Activated naive CD8-positive, alpha-beta T cell treated with anti-CD3 and anti-CD28 coated beads, Interleukin-2, amount 50 U/mL, for 24 hours (primary cell): ENCODE measurements around the gene DHRS2.

Source experiments
- ATAC-seq: fragments of 150-1000 bp; cut with Tn5 transposase; one replicate; pipeline ENCODE4 v1.10.0; 2021
- DNase-seq: peaks from one replicate; pipeline ENCODE4 v3.0.0; 2021
- H3K27ac Mint-ChIP-seq: one replicate; pipeline ENCODE4 v1.8.0; 2021; ENCODE audit warnings: mild to moderate bottlenecking, mixed read lengths
- H3K27me3 Mint-ChIP-seq: one replicate; pipeline ENCODE4 v1.8.0; 2021; ENCODE audit warnings: mixed read lengths
- H3K36me3 Mint-ChIP-seq: one replicate; pipeline ENCODE4 v1.8.0; 2021; ENCODE audit warnings: low read depth, mixed read lengths
- H3K4me1 Mint-ChIP-seq: one replicate; pipeline ENCODE4 v1.8.0; 2021; ENCODE audit warnings: mixed read lengths
- H3K4me3 Mint-ChIP-seq: one replicate; pipeline ENCODE4 v1.8.0; 2021; ENCODE audit warnings: mild to moderate bottlenecking, moderate library complexity, mixed read lengths
- H3K9me3 Mint-ChIP-seq: one replicate; pipeline ENCODE4 v1.8.0; 2021; ENCODE audit warnings: mixed read lengths

The DHRS2 gene

GRCh38 chr14:23621932-23622730 is 14.0 kb upstream of the DHRS2 start:
- no peak for ATAC-seq
- Mint-ChIP-seq H3K4me3 (no peak overlapping the region), H3K36me3 (peaks cover 3% of the 10 kb centered on the region), H3K9me3 (peaks cover 14% of the 10 kb centered on the region), H3K27ac (no peak overlapping the region), H3K27me3 (peaks cover 6% of the 10 kb centered on the region), H3K4me1 (peaks cover 11% of the 10 kb centered on the region)
- DNase-seq: no peak

- Mint-ChIP-seq H3K9me3 (peaks cover 14% of the 10 kb centered on the region), H3K36me3 (peaks cover 3% of the 10 kb centered on the region), H3K27ac (no peak overlapping the region), H3K27me3 (peaks cover 6% of the 10 kb centered on the region), H3K4me1 (peaks cover 11% of the 10 kb centered on the region), H3K4me3 (no peak overlapping the region)
- no peak for DNase-seq
- no peak for ATAC-seq
Observed at GRCh38 chr14:23622990-23623389, 13.2 kb upstream of the DHRS2 start.

GRCh38 chr14:23623962-23624361 is 12.2 kb upstream of the DHRS2 start:
- no peak for DNase-seq
- Mint-ChIP-seq H3K4me1 (peaks cover 3% of the 10 kb centered on the region), H3K36me3 (peaks cover 3% of the 10 kb centered on the region), H3K27ac (no peak overlapping the region), H3K4me3 (no peak overlapping the region), H3K9me3 (peaks cover 14% of the 10 kb centered on the region), H3K27me3 (peaks cover 6% of the 10 kb centered on the region)
- ATAC-seq: no peak

GRCh38 chr14:23624830-23625404 is 11.2 kb upstream of the DHRS2 start:
- H3K9me3 Mint-ChIP-seq: peaks cover 14% of the 10 kb centered on the region
- DNase-seq (no peak), ATAC-seq (no peak)
- H3K36me3 Mint-ChIP-seq: peaks cover 3% of the 10 kb centered on the region
- H3K27ac Mint-ChIP-seq: no peak overlapping the region
- no peaks in the 10 kb centered on the region for H3K4me1 Mint-ChIP-seq
- H3K4me3 Mint-ChIP-seq: no peak overlapping the region
- H3K27me3 Mint-ChIP-seq: peaks cover 6% of the 10 kb centered on the region

GRCh38 chr14:23626946-23627345 is 9.2 kb upstream of the DHRS2 start:
- no peak for DNase-seq
- H3K27ac Mint-ChIP-seq: no peak overlapping the region

GRCh38 chr14:23627961-23628360 is 8.2 kb upstream of the DHRS2 start:
- H3K9me3 Mint-ChIP-seq: peaks cover 14% of the 10 kb centered on the region
- DNase-seq (no peak), ATAC-seq (no peak)
- peaks cover 3% of the 10 kb centered on the region for H3K36me3 Mint-ChIP-seq
- no peak overlapping the region for H3K27ac Mint-ChIP-seq
- peaks cover 5% of the 10 kb centered on the region for H3K4me1 Mint-ChIP-seq
- H3K4me3 Mint-ChIP-seq: no peak overlapping the region
- peaks cover 6% of the 10 kb centered on the region for H3K27me3 Mint-ChIP-seq

More at GRCh38 chr14:23626946-23627345, 9.2 kb upstream of the DHRS2 start:
- Mint-ChIP-seq H3K4me3 (no peak overlapping the region), H3K27me3 (peaks cover 6% of the 10 kb centered on the region), H3K9me3 (peaks cover 14% of the 10 kb centered on the region), H3K4me1 (peaks cover under 1% of the 10 kb centered on the region), H3K36me3 (peaks cover 3% of the 10 kb centered on the region)
- ATAC-seq: no peak

- Mint-ChIP-seq H3K4me3 (no peak overlapping the region), H3K27me3 (peaks cover 6% of the 10 kb centered on the region), H3K36me3 (peaks cover 3% of the 10 kb centered on the region), H3K27ac (no peak overlapping the region), H3K4me1 (peaks cover 5% of the 10 kb centered on the region), H3K9me3 (peaks cover 13% of the 10 kb centered on the region)
- DNase-seq (no peak), ATAC-seq (no peak)
Observed at GRCh38 chr14:23629204-23629603, 7.0 kb upstream of the DHRS2 start.

- Mint-ChIP-seq H3K27me3 (no peaks in the 10 kb centered on the region), H3K27ac (no peak overlapping the region), H3K4me3 (no peak overlapping the region), H3K4me1 (peaks cover 5% of the 10 kb centered on the region), H3K9me3 (peaks cover 6% of the 10 kb centered on the region), H3K36me3 (peaks cover 1% of the 10 kb centered on the region)
- DNase-seq (no peak), ATAC-seq (peak; percentile 9)
Observed at GRCh38 chr14:23629832-23630396, 6.2 kb upstream of the DHRS2 start.

- ATAC-seq: no peak
- no peak overlapping the region for H3K4me3 Mint-ChIP-seq
- no peak overlapping the region for H3K27ac Mint-ChIP-seq
- DNase-seq: no peak
- H3K9me3 Mint-ChIP-seq: no peaks in the 10 kb centered on the region
- peaks cover 5% of the 10 kb centered on the region for H3K4me1 Mint-ChIP-seq
- H3K36me3 Mint-ChIP-seq: peaks cover 1% of the 10 kb centered on the region
- H3K27me3 Mint-ChIP-seq: no peaks in the 10 kb centered on the region
Observed at GRCh38 chr14:23630687-23631086, 5.5 kb upstream of the DHRS2 start.

GRCh38 chr14:23631234-23631633 is 4.9 kb upstream of the DHRS2 start:
- Mint-ChIP-seq H3K4me3 (no peak overlapping the region), H3K27me3 (no peaks in the 10 kb centered on the region), H3K36me3 (no peaks in the 10 kb centered on the region), H3K9me3 (no peaks in the 10 kb centered on the region), H3K27ac (no peak overlapping the region), H3K4me1 (peaks cover 5% of the 10 kb centered on the region)
- DNase-seq (no peak), ATAC-seq (no peak)

GRCh38 chr14:23631702-23632460 is 4.3 kb upstream of the DHRS2 start:
- Mint-ChIP-seq H3K27me3 (no peaks in the 10 kb centered on the region), H3K9me3 (no peaks in the 10 kb centered on the region), H3K4me3 (peak overlapping the region; percentile 55), H3K27ac (no peak overlapping the region), H3K4me1 (peaks cover 5% of the 10 kb centered on the region), H3K36me3 (no peaks in the 10 kb centered on the region)
- peak; percentile 77 for DNase-seq
- ATAC-seq: peak; percentile 70

GRCh38 chr14:23632461-23633159 is 3.6 kb upstream of the DHRS2 start:
- no peaks in the 10 kb centered on the region for H3K27me3 Mint-ChIP-seq
- ATAC-seq: no peak
- no peak overlapping the region for H3K27ac Mint-ChIP-seq
- H3K4me3 Mint-ChIP-seq: peak overlapping the region; percentile 55
- DNase-seq: no peak
- H3K4me1 Mint-ChIP-seq: peaks cover 5% of the 10 kb centered on the region
- no peaks in the 10 kb centered on the region for H3K36me3 Mint-ChIP-seq
- H3K9me3 Mint-ChIP-seq: no peaks in the 10 kb centered on the region

GRCh38 chr14:23633160-23633701 is 2.9 kb upstream of the DHRS2 start:
- no peak for ATAC-seq
- no peak for DNase-seq
- Mint-ChIP-seq H3K27me3 (no peaks in the 10 kb centered on the region), H3K9me3 (no peaks in the 10 kb centered on the region), H3K36me3 (no peaks in the 10 kb centered on the region), H3K4me3 (no peak overlapping the region), H3K4me1 (peaks cover 5% of the 10 kb centered on the region), H3K27ac (no peak overlapping the region)
